ENCODE data around the gene PPP4R3A.
"Not testable (repeated sequence)": the region's sequence is repeated elsewhere in the genome, so short reads cannot be mapped to it uniquely, and the experiment has no call there.

Gene PPP4R3A

DNA sequence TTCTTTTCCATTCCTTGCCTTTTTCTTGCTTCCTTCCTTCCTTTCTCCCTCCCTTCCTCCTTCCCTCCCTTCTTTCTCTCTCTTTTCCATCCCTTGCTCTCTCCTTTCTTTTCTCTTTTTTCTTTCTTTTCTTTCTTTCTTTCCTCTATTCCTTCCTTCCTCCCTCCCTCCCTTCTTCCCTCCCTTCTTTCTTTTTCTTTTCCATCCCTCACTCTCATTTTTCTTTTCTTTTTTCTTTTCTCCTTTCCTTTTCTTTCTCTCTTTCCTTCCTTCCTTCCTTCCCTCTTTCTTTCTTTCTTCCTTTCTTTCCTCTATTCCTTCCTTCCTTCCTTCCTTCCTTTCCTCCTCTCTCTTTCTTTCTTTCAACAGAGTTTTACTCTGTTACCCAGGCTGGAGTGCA is 35.1 kb upstream of the PPP4R3A start:
- H3K4me3 ChIP-seq (ENCODE audit: low read depth, low read length) = no peak overlapping the region
- TF ChIP-seq MAX (IDR thresholded peaks at IDR 0.05; ENCODE audit: low read depth, low read length) = no peak
- no peak for DNase-seq (ENCODE audit: low read depth)

- DNase-seq (ENCODE audit: low read depth) = no peak
- H3K4me3 ChIP-seq (ENCODE audit: low read depth, low read length) = no peak overlapping the region
- TF ChIP-seq MYC (IDR thresholded peaks at IDR 0.05; ENCODE audit: low read depth, low read length) (no peak), POLR2A (IDR thresholded peaks at IDR 0.05; ENCODE audit: extremely low read depth, insufficient read length) (no peak), MAX (IDR thresholded peaks at IDR 0.05; ENCODE audit: low read depth, low read length) (no peak), CTCF (IDR thresholded peaks at IDR 0.05; ENCODE audit: low read depth, low read length) (no peak)
Measured at GRCh38 chr14:91536327-91536726, 26.2 kb upstream of the PPP4R3A start.

DNA sequence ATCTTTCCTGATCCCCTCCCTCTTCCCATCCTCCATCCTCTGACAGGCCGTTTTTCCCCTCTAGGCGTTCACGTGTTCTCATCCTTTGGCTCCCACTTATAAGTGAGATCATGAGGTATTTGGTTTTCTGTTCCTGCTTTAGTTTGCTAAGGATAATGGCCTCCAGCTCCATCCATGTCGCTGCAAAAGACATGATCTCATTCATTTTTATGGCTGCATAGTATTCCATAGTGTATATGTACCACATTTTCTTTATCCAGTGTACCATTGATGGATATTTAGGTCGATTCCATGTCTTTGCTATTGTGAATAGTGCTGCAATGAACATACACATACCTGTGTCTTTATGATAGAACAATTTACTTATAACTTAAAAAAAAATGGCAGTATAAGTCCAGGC is 23.9 kb upstream of the PPP4R3A start:
- not testable (repeated sequence) for H3K4me3 ChIP-seq (ENCODE audit: low read depth, low read length); DNase-seq (ENCODE audit: low read depth)

DNA sequence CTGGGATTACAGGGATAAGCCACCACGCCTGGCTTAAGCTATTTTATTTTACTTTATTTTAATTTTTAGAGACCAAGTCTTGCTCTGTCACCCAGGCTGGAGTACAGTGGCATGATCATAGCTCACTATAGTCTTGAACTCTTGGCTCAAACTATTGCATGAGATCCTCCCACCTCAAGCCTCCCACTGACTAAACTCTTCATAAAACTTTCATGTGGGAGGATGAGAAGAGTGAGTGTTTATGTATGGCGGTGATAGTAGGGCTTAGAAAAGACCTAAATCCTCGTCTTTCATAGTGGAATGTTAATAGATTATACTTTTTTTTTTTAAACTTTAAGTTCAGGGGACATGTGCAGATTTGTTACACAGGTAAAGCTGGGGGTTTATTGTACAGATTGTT is 23.5 kb upstream of the PPP4R3A start:
- H3K4me3 ChIP-seq (ENCODE audit: low read depth, low read length) = no peak overlapping the region
- no peak for TF ChIP-seq MAX (IDR thresholded peaks at IDR 0.05; ENCODE audit: low read depth, low read length)
- TF ChIP-seq MYC (IDR thresholded peaks at IDR 0.05; ENCODE audit: low read depth, low read length) = no peak
- TF ChIP-seq CTCF (IDR thresholded peaks at IDR 0.05; ENCODE audit: low read depth, low read length) = no peak
- no peak for TF ChIP-seq POLR2A (IDR thresholded peaks at IDR 0.05; ENCODE audit: extremely low read depth, insufficient read length)
- no peak for DNase-seq (ENCODE audit: low read depth)

GRCh38 chr14:91523972-91524371 is 13.9 kb upstream of the PPP4R3A start:
- no peak for TF ChIP-seq MYC (IDR thresholded peaks at IDR 0.05; ENCODE audit: low read depth, low read length)
- TF ChIP-seq CTCF (IDR thresholded peaks at IDR 0.05; ENCODE audit: low read depth, low read length) = peak; percentile 8
- no peak overlapping the region for H3K4me3 ChIP-seq (ENCODE audit: low read depth, low read length)
- DNase-seq (ENCODE audit: low read depth) = no peak

GRCh38 chr14:91521061-91521640 is 11.0 kb upstream of the PPP4R3A start:
- peak; percentile 43 for DNase-seq (ENCODE audit: low read depth)
- H3K4me3 ChIP-seq (ENCODE audit: low read depth, low read length) = no peak overlapping the region
- TF ChIP-seq MYC (IDR thresholded peaks at IDR 0.05; ENCODE audit: low read depth, low read length) (no peak), CTCF (IDR thresholded peaks at IDR 0.05; ENCODE audit: low read depth, low read length) (no peak), POLR2A (IDR thresholded peaks at IDR 0.05; ENCODE audit: extremely low read depth, insufficient read length) (no peak), MAX (IDR thresholded peaks at IDR 0.05; ENCODE audit: low read depth, low read length) (no peak)

- H3K4me3 ChIP-seq (ENCODE audit: low read depth, low read length) = no peak overlapping the region
- no peak for DNase-seq (ENCODE audit: low read depth)
- TF ChIP-seq MAX (IDR thresholded peaks at IDR 0.05; ENCODE audit: low read depth, low read length) (no peak), POLR2A (IDR thresholded peaks at IDR 0.05; ENCODE audit: extremely low read depth, insufficient read length) (no peak), MYC (IDR thresholded peaks at IDR 0.05; ENCODE audit: low read depth, low read length) (no peak), CTCF (IDR thresholded peaks at IDR 0.05; ENCODE audit: low read depth, low read length) (no peak)
Measured at GRCh38 chr14:91520138-91520537, 10.0 kb upstream of the PPP4R3A start.

Measured in NB4 (cell line).